ENCODE data around the gene HLA-DRB1. TPM values are rescaled to one million over a fixed set of nuclear protein-coding genes. Genes with fewer than 3 reads are reported as not detected.

HLA-DRB1 gene
- total and polyA plus RNA-seq, 7 donors = 23.5 to 414 (median 31.4) TPM

DNA sequence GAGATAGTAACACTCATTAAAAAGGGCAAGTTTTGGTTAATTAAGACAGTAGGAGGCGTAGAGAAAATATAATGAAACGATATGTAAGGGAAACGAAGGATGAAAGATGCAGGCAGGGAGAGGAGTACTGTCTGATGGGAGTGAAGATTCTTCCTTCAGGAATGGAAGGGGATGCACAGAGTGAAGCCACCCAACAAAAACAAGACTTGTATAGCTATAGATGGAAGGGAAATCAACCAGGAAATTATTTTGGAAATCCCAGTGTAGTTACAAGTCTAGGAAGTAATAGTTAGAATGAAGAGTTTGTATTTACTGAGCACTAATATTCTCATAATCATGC, 19.7 kb upstream of the HLA-DRB1 start:
- DNase-seq = no peak
- Histone ChIP-seq H3K4me1 (no peaks in the 10 kb centered on the region), H3K36me3 (no peaks in the 10 kb centered on the region), H3K27ac (peak overlapping the region in 2 of 4 donors; percentile 37 to 46), H3K4me3 (no peak overlapping the region), H3K27me3 (no peaks in the 10 kb centered on the region), H3K9me3 (no peaks in the 10 kb centered on the region)
- WGBS, 2 donors = 53 to 68% methylated on average over 3 of the region's 3 CpGs
- no peak for TF ChIP-seq POLR2AphosphoS5 (IDR thresholded peaks at IDR 0.05)
- TF ChIP-seq EP300 (IDR thresholded peaks at IDR 0.05) = no peak
- TF ChIP-seq CTCF (IDR thresholded peaks at IDR 0.05) = no peak
- TF ChIP-seq POLR2A (IDR thresholded peaks at IDR 0.05) = no peak
- intact Hi-C loops (cut with DNase I) = no loop called here

DNA sequence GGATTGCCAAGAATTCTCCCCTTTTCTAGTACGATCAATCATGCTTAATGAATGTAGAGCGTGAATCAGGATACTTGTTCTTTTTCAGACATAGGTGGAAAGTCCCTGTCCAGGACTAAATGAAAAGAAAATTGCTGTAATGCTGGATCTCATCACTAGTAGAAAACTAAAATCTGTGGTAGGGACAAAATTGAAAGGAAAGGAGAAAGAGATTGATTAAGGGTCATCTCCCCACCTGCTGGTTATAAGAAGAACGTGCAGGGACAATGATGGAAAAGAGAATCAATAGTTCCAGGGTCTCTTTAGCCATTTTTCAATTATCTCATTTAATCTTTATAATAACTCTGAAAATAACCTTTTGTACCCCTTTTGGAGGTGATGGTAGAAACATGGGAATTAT, 18.7 kb upstream of the HLA-DRB1 start:
- DNase-seq = no peak
- intact Hi-C loops (cut with DNase I) = no loop called here
- Histone ChIP-seq H3K4me3 (no peak overlapping the region), H3K4me1 (no peaks in the 10 kb centered on the region), H3K36me3 (no peaks in the 10 kb centered on the region), H3K27ac (no peak overlapping the region), H3K27me3 (no peaks in the 10 kb centered on the region), H3K9me3 (no peaks in the 10 kb centered on the region)
- TF ChIP-seq CTCF (IDR thresholded peaks at IDR 0.05) (no peak), EP300 (IDR thresholded peaks at IDR 0.05) (no peak), POLR2AphosphoS5 (IDR thresholded peaks at IDR 0.05) (no peak), POLR2A (IDR thresholded peaks at IDR 0.05) (no peak)
- 32 to 56% methylated on average over 3 of the region's 3 CpGs for WGBS, 2 donors

DNA sequence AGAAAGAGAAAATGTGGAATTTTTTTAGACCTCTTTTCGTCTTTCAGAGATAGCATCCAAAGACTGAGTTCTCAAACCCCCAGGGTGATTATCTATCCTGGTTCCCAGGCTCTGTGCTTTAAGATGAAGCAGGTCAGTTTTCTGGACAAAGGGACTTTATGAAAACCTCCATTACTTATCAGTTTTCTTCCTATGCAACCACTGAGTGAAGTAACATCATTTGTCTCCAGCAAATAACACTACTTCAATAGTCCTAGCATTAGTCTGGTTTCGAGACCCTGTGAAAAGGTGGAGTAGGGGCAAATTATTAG, 18.3 kb upstream of the HLA-DRB1 start:
- DNase-seq = no peak
- WGBS, 2 donors = 46 to 69% methylated on average over 2 of the region's 2 CpGs
- intact Hi-C loops (cut with DNase I) = no loop called here
- Histone ChIP-seq H3K4me1 (no peaks in the 10 kb centered on the region), H3K4me3 (no peak overlapping the region), H3K36me3 (no peaks in the 10 kb centered on the region), H3K27ac (no peak overlapping the region), H3K9me3 (no peaks in the 10 kb centered on the region), H3K27me3 (no peaks in the 10 kb centered on the region)
- TF ChIP-seq POLR2AphosphoS5 (IDR thresholded peaks at IDR 0.05) (no peak), POLR2A (IDR thresholded peaks at IDR 0.05) (no peak), EP300 (IDR thresholded peaks at IDR 0.05) (no peak), CTCF (IDR thresholded peaks at IDR 0.05) (no peak)

GRCh38 chr6:32607263-32607987, 17.8 kb upstream of the HLA-DRB1 start:
- intact Hi-C loops (cut with DNase I) = no loop called here
- H3K9me3 ChIP-seq = no peaks in the 10 kb centered on the region
- no peaks in the 10 kb centered on the region for H3K36me3 ChIP-seq
- no peaks in the 10 kb centered on the region for H3K27me3 ChIP-seq
- no peak for DNase-seq
- 72 to 87% methylated on average over 4 of the region's 4 CpGs for WGBS, 2 donors
- no peak for TF ChIP-seq CTCF (IDR thresholded peaks at IDR 0.05)
- no peak for TF ChIP-seq POLR2AphosphoS5 (IDR thresholded peaks at IDR 0.05)
- no peak for TF ChIP-seq EP300 (IDR thresholded peaks at IDR 0.05)
- TF ChIP-seq POLR2A (IDR thresholded peaks at IDR 0.05) = no peak
- H3K4me3 ChIP-seq = no peak overlapping the region
- no peaks in the 10 kb centered on the region for H3K4me1 ChIP-seq
- H3K27ac ChIP-seq = no peak overlapping the region

DNA sequence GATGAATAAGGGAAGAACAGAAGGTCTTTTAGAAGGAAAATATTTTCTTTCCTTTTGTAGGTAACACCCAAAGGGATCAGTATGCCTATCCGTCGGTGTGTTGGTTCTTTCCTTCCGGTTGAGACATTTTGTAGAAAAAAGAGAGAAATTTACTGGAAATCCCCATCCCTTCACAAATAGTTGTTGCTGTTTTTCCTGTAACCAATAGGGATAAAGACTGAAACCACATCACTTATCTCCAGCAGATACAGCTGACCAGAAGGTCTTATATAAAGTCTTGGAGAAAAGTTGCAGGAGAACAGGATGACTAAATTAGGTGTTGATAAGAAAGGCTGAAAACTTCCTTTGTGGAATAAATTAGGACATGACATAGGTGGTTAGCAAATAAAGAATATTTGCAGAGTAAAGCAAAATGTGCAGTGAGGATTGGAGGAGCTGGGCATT, 14.8 kb upstream of the HLA-DRB1 start:
- TF ChIP-seq POLR2AphosphoS5 (IDR thresholded peaks at IDR 0.05) = no peak
- no peak for TF ChIP-seq CTCF (IDR thresholded peaks at IDR 0.05)
- no peak for TF ChIP-seq POLR2A (IDR thresholded peaks at IDR 0.05)
- H3K27me3 ChIP-seq = no peaks in the 10 kb centered on the region
- DNase-seq = no peak
- H3K4me1 ChIP-seq = no peaks in the 10 kb centered on the region
- H3K9me3 ChIP-seq = no peaks in the 10 kb centered on the region
- 0 to 23% methylated on average over 3 of the region's 3 CpGs for WGBS, 2 donors
- no peaks in the 10 kb centered on the region for H3K36me3 ChIP-seq
- no peak overlapping the region for H3K4me3 ChIP-seq
- intact Hi-C loops (cut with DNase I) = no loop called here
- H3K27ac ChIP-seq = peak overlapping the region in 1 of 4 donors; percentile 41
